ENCODE data around the gene FOCAD.

Gene FOCAD

GRCh38 chr9:20853866-20854265 is 169.8 kb downstream of the FOCAD start:
- no peak for ATAC-seq
- TF ChIP-seq ZFP3 (CRISPR knock-in tag; IDR thresholded peaks at IDR 0.05): no peak
- TF ChIP-seq OSR1 (CRISPR knock-in tag; IDR thresholded peaks at IDR 0.05): no peak
- TF ChIP-seq ZNF565 (CRISPR knock-in tag; conservative IDR thresholded peaks at IDR 0.05; ENCODE audit: low read depth): no peak
- TF ChIP-seq TOX (CRISPR knock-in tag; IDR thresholded peaks at IDR 0.05; ENCODE audit: borderline replicate concordance): no peak
- TF ChIP-seq GLIS3 (CRISPR knock-in tag; IDR thresholded peaks at IDR 0.05): no peak
- TF ChIP-seq ISL1 (CRISPR knock-in tag; IDR thresholded peaks at IDR 0.05): no peak
- no peak for TF ChIP-seq BACH2 (CRISPR knock-in tag; IDR thresholded peaks at IDR 0.05; ENCODE audit: borderline replicate concordance)
- no peak for TF ChIP-seq RARB (CRISPR knock-in tag; IDR thresholded peaks at IDR 0.05)
- TF ChIP-seq ZC3H10 (CRISPR knock-in tag; IDR thresholded peaks at IDR 0.05): no peak
- no peak for TF ChIP-seq PPARA (CRISPR knock-in tag; IDR thresholded peaks at IDR 0.05; ENCODE audit: borderline replicate concordance)
- TF ChIP-seq, protein P1, sequence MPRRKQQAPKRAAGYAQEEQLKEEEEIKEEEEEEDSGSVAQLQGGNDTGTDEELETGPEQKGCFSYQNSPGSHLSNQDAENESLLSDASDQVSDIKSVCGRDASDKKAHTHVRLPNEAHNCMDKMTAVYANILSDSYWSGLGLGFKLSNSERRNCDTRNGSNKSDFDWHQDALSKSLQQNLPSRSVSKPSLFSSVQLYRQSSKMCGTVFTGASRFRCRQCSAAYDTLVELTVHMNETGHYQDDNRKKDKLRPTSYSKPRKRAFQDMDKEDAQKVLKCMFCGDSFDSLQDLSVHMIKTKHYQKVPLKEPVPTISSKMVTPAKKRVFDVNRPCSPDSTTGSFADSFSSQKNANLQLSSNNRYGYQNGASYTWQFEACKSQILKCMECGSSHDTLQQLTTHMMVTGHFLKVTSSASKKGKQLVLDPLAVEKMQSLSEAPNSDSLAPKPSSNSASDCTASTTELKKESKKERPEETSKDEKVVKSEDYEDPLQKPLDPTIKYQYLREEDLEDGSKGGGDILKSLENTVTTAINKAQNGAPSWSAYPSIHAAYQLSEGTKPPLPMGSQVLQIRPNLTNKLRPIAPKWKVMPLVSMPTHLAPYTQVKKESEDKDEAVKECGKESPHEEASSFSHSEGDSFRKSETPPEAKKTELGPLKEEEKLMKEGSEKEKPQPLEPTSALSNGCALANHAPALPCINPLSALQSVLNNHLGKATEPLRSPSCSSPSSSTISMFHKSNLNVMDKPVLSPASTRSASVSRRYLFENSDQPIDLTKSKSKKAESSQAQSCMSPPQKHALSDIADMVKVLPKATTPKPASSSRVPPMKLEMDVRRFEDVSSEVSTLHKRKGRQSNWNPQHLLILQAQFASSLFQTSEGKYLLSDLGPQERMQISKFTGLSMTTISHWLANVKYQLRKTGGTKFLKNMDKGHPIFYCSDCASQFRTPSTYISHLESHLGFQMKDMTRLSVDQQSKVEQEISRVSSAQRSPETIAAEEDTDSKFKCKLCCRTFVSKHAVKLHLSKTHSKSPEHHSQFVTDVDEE (CRISPR knock-in tag; IDR thresholded peaks at IDR 0.05): no peak
- TF ChIP-seq PATZ1 (CRISPR knock-in tag; IDR thresholded peaks at IDR 0.05; ENCODE audit: borderline replicate concordance): no peak

DNA sequence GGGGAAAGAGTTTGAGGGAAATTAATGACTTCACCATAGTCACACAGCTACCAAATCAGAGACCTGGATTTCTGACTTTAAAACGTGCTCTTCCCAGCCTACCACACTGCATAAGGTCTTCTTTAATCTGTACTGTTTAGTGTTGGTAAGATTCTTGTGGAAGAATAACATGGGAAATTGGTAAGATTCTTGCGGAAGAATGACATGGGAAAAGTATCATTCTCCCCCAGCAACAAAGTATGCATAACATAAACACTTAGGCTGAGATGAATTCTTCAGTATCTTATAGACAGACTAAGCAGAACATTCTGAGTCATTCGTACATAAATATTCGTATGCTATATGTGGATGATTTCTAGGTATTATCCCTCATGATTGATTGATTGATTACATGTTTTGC is 170.4 kb downstream of the FOCAD start:
- TF ChIP-seq OSR1 (CRISPR knock-in tag; IDR thresholded peaks at IDR 0.05): no peak
- TF ChIP-seq BACH2 (CRISPR knock-in tag; IDR thresholded peaks at IDR 0.05; ENCODE audit: borderline replicate concordance): no peak
- TF ChIP-seq PATZ1 (CRISPR knock-in tag; IDR thresholded peaks at IDR 0.05; ENCODE audit: borderline replicate concordance): no peak
- TF ChIP-seq ZNF565 (CRISPR knock-in tag; conservative IDR thresholded peaks at IDR 0.05; ENCODE audit: low read depth): no peak
- no peak for TF ChIP-seq TCF4 (CRISPR knock-in tag; IDR thresholded peaks at IDR 0.05; ENCODE audit: borderline replicate concordance)
- TF ChIP-seq, protein P1 (CRISPR knock-in tag; IDR thresholded peaks at IDR 0.05): no peak
- TF ChIP-seq RARB (CRISPR knock-in tag; IDR thresholded peaks at IDR 0.05): no peak
- TF ChIP-seq, protein P2, sequence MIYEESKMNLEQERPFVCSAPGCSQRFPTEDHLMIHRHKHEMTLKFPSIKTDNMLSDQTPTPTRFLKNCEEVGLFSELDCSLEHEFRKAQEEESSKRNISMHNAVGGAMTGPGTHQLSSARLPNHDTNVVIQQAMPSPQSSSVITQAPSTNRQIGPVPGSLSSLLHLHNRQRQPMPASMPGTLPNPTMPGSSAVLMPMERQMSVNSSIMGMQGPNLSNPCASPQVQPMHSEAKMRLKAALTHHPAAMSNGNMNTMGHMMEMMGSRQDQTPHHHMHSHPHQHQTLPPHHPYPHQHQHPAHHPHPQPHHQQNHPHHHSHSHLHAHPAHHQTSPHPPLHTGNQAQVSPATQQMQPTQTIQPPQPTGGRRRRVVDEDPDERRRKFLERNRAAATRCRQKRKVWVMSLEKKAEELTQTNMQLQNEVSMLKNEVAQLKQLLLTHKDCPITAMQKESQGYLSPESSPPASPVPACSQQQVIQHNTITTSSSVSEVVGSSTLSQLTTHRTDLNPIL (CRISPR knock-in tag; IDR thresholded peaks at IDR 0.05; ENCODE audit: low read depth): no peak
- TF ChIP-seq GLIS3 (CRISPR knock-in tag; IDR thresholded peaks at IDR 0.05): no peak
- no peak for TF ChIP-seq ZNF8 (CRISPR knock-in tag; IDR thresholded peaks at IDR 0.05)
- no peak for TF ChIP-seq ZFP30 (CRISPR knock-in tag; IDR thresholded peaks at IDR 0.05)
- TF ChIP-seq ESRRG (CRISPR knock-in tag; IDR thresholded peaks at IDR 0.05): no peak
- no peak for TF ChIP-seq ZC3H10 (CRISPR knock-in tag; IDR thresholded peaks at IDR 0.05)
- no peak for TF ChIP-seq PPARA (CRISPR knock-in tag; IDR thresholded peaks at IDR 0.05; ENCODE audit: borderline replicate concordance)
- no peak for TF ChIP-seq SNAI2 (CRISPR knock-in tag; IDR thresholded peaks at IDR 0.05)
- no peak for TF ChIP-seq ZFP3 (CRISPR knock-in tag; IDR thresholded peaks at IDR 0.05)
- TF ChIP-seq ZNF70 (CRISPR knock-in tag; IDR thresholded peaks at IDR 0.05): no peak
- TF ChIP-seq ISL1 (CRISPR knock-in tag; IDR thresholded peaks at IDR 0.05): no peak
- no peak for ATAC-seq

Data from SK-N-SH treated with all-trans-retinoic acid at 6 μM for 48 hours (cell line).